ENCODE measurements around the gene MRPL33. TPM values are rescaled to one million over a fixed set of nuclear protein-coding genes. Genes with fewer than 3 reads are reported as not detected.
"Not testable (repeated sequence)": the region's sequence is repeated elsewhere in the genome, so short reads cannot be mapped to it uniquely, and the experiment has no call there.

MRPL33 gene
- total RNA-seq, 2 experiments from 2014 or later: 47.7 to 50.3 TPM

DNA sequence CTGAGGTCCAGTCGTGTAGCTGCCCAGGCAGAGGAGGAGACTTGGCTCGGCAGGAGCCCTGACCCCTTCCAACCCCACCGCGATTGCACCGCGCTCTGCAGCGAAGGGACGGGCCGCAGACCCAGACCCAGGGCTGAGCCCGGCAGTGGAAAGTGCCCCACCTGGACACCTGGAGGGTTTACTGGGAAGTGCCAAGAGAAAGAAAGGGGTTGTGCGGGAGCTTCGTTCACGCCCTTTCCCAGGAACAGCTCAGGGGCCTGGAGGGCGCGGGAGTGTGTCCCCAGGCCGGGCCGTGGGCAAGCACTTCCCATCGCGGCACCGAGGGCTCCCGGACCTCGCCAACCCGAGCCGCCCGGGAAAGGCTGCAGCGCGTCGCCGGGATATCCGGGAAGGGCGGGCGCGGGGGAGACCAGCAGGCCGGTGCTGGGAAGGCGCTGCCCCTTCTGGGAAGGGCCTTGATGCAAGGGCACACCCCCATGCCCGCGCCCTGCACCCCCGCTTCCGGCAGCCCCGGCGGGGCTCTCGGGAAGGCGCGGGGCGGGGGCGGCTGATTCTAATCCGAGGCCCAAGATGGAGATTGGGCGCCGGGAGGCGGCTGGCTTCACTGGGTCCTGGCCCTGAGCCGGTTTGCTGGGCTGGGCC lies 36.1 kb upstream of the MRPL33 start:
- ATAC-seq (ENCODE audit: low read depth): peak; percentile 79
- peaks cover 6% of the 10 kb centered on the region for H3K4me1 Mint-ChIP-seq
- no peaks in the 10 kb centered on the region for H3K36me3 Mint-ChIP-seq
- H3K9me3 Mint-ChIP-seq: peaks cover 1% of the 10 kb centered on the region
- peaks cover 2% of the 10 kb centered on the region for H3K27me3 Mint-ChIP-seq
- POLR2A ChIA-PET: no interaction called here
- peak; percentile 69 for DNase-seq
- H3K4me3 Mint-ChIP-seq: peak overlapping the region; percentile 74
- peak overlapping the region; percentile 54 for H3K27ac Mint-ChIP-seq

DNA sequence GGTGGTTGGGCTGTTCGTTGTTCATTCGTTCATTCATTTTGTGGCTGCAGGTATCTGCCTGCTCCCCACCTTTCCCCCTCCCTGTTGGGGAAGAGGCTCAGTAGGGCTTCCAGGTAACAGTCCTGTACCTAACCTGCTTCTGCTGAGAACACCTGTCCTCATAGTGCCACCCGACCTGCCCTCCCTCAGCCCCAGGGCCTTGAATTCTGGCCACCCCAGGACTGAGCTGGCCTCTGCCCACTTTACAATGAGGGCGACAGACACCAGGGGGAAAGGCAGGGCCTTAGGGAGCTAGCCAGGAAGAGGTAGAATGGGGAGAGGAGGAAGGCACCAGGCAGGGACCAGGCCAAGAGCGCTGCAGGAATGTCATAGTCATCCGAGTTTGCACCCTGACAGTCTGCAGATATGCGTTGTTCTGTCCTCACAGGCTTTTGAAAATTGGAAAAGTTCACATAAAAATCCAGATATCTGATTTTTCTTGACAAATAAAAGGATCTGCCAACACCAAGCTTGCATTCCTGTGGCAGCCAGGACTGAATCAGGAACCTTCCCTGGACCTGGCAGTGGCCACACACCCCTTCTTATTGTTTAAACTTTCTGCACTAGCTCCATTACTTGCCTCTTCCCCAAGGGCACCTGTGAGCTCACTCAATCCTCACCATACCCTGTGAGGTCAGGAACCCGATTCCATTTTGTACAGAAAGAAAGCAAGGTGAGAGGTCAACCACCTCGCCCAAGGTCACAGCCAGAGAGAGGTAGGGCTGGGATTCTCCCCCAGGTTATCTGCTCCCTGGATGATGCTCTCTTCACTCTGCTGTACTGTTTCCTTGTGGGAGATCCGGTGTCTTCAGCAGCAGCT lies 35.3 kb upstream of the MRPL33 start:
- H3K27ac Mint-ChIP-seq: peak overlapping the region; percentile 25
- H3K9me3 Mint-ChIP-seq: peaks cover 1% of the 10 kb centered on the region
- peaks cover 6% of the 10 kb centered on the region for H3K4me1 Mint-ChIP-seq
- DNase-seq (no peak), ATAC-seq (ENCODE audit: low read depth) (peak; percentile 43)
- no peaks in the 10 kb centered on the region for H3K36me3 Mint-ChIP-seq
- POLR2A ChIA-PET: interaction anchor here (0.6 to 0.7 kb wide), 2 partner anchors 346 to 656 kb away, joined by 3 read pairs; no protein-coding TSS in a partner anchor
- peaks cover 4% of the 10 kb centered on the region for H3K27me3 Mint-ChIP-seq
- H3K4me3 Mint-ChIP-seq: peak overlapping the region; percentile 47

DNA sequence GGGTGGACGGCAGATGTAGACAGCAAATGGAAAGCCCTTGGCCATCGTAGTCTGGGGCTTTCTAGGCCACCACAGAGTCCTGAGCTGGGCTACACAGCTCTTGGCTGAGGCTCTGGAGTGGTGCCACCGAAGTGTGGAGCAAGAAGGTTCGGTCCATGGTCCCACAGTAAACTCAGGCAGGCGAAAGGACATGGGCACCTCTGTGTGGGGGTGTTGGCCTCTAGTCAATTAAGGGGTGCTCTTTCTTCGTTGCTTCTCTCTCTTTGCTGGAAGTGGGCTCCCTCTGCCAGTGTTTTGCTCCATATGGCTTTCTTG lies 34.7 kb upstream of the MRPL33 start:
- ATAC-seq (ENCODE audit: low read depth) (no peak), DNase-seq (no peak)
- no peak overlapping the region for H3K27ac Mint-ChIP-seq
- POLR2A ChIA-PET: no interaction called here
- H3K9me3 Mint-ChIP-seq: peaks cover 1% of the 10 kb centered on the region
- no peak overlapping the region for H3K4me3 Mint-ChIP-seq
- H3K36me3 Mint-ChIP-seq: no peaks in the 10 kb centered on the region
- peaks cover 4% of the 10 kb centered on the region for H3K27me3 Mint-ChIP-seq
- H3K4me1 Mint-ChIP-seq: peaks cover 6% of the 10 kb centered on the region

DNA sequence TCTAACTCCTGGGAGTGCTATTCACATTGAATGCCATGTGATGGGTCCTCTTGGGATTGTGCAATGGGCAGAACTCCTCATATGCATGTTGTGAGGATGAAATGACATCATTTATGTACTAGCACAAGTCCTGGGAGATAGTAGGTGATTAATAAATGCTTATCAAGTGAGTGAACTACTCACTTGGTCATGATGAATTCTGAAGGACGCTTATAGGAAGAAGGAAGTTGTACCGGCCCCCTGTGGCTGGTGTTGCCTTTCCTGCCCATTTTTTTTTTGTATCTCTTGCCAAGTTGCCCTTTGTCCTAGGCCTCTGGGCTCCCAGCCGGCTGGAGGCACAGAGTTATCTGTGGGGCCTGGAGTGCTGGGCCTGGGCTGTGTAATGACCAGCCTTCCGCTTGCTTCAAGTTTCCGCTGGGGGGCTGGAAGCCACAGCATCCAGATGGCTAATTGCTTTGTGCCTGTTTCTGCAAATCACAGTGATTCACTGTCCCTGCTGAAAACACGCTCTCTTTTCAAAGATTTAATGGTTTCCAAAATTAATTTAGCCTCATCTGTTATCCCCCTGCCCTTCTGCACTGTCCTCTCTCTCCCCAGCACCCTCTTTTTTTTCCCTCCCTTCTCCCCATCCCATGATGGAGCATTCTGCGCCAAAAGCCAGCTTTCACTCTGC lies 33.7 kb upstream of the MRPL33 start:
- POLR2A ChIA-PET: no interaction called here
- Mint-ChIP-seq H3K4me3 (no peak overlapping the region), H3K36me3 (no peaks in the 10 kb centered on the region), H3K9me3 (peaks cover 1% of the 10 kb centered on the region), H3K27ac (no peak overlapping the region), H3K27me3 (peaks cover 4% of the 10 kb centered on the region), H3K4me1 (peaks cover 6% of the 10 kb centered on the region)
- no peak for ATAC-seq (ENCODE audit: low read depth)
- DNase-seq: no peak

GRCh38 chr2:27738349-27739057 lies 33.0 kb upstream of the MRPL33 start:
- peaks cover 6% of the 10 kb centered on the region for H3K4me1 Mint-ChIP-seq
- no peak overlapping the region for H3K27ac Mint-ChIP-seq
- DNase-seq: no peak
- POLR2A ChIA-PET: interaction anchor here (0.6 kb wide), 1 partner anchor 31 kb away, joined by 3 read pairs; no protein-coding TSS in a partner anchor
- peaks cover 4% of the 10 kb centered on the region for H3K27me3 Mint-ChIP-seq
- no peak overlapping the region for H3K4me3 Mint-ChIP-seq
- no peaks in the 10 kb centered on the region for H3K36me3 Mint-ChIP-seq
- H3K9me3 Mint-ChIP-seq: no peaks in the 10 kb centered on the region
- ATAC-seq (ENCODE audit: low read depth): no peak

DNA sequence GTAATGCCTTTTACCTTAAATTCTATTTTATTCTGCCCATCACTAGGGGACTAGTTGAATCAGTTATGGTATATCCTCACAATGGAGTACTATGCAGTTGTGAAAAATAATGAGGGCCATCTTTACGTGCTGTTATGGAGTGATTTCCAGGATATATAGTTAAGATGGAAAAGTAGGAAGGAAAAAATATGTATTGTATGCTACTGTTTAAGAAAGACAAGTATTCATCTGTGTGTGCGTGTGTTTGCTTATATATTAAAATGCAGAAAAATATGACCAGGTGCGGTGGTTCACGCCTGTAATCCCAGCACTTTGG lies 32.5 kb upstream of the MRPL33 start:
- Mint-ChIP-seq H3K36me3 (no peaks in the 10 kb centered on the region), H3K4me1 (peaks cover 6% of the 10 kb centered on the region), H3K27me3 (peaks cover 6% of the 10 kb centered on the region), H3K4me3 (no peak overlapping the region), H3K27ac (no peak overlapping the region), H3K9me3 (no peaks in the 10 kb centered on the region)
- ATAC-seq (ENCODE audit: low read depth) (no peak), DNase-seq (no peak)
- POLR2A ChIA-PET: interaction anchor here (0.6 kb wide), 1 partner anchor 30 kb away, joined by 3 read pairs; no protein-coding TSS in a partner anchor

DNA sequence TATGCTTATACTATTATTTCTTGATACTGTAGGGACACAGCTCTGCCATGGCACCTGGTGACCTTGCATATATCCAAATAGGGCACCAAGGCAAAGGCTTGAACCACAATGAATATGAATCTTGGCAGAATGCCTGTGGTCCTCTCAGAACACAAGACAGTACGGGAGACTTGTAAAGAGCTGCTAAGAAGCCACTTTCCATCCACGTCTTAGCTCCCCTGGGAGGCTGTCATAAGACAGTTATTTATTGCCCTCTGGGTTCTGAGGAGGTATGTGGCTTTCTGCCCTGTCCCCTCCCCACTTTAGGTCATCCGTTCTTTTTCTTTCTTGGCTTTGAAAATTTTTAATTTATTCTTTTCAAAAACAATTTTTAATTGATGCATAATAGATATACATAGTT lies 29.8 kb upstream of the MRPL33 start:
- no peak overlapping the region for H3K4me3 Mint-ChIP-seq
- H3K4me1 Mint-ChIP-seq: peaks cover 3% of the 10 kb centered on the region
- H3K9me3 Mint-ChIP-seq: no peaks in the 10 kb centered on the region
- ATAC-seq (ENCODE audit: low read depth): no peak
- DNase-seq: no peak
- POLR2A ChIA-PET: no interaction called here
- H3K36me3 Mint-ChIP-seq: no peaks in the 10 kb centered on the region
- H3K27me3 Mint-ChIP-seq: peaks cover 23% of the 10 kb centered on the region
- H3K27ac Mint-ChIP-seq: no peak overlapping the region

DNA sequence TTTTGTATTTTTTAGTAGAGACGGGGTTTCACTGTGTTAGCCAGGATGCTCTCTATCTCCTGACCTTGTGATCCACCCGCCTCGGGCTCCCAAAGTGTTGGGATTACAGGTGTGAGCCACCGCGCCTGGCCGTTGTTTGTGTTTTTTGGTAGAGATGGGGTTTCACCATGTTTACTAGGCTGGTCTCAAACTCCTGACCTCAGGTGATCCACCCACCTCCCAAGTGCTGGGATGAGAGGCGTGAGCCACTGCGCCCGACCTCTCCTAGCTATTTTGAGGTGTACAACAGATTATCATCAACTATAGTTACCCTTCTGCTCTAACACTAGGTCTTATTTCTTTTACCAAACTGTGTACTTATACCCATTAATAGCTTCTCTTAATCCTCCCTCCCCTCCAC lies 28.9 kb upstream of the MRPL33 start:
- peaks cover 23% of the 10 kb centered on the region for H3K27me3 Mint-ChIP-seq
- no peaks in the 10 kb centered on the region for H3K9me3 Mint-ChIP-seq
- no peaks in the 10 kb centered on the region for H3K36me3 Mint-ChIP-seq
- H3K4me3 Mint-ChIP-seq: no peak overlapping the region
- DNase-seq: no peak
- H3K27ac Mint-ChIP-seq: no peak overlapping the region
- POLR2A ChIA-PET: no interaction called here
- ATAC-seq (ENCODE audit: low read depth): no peak
- no peaks in the 10 kb centered on the region for H3K4me1 Mint-ChIP-seq

GRCh38 chr2:27745494-27745893 lies 26.0 kb upstream of the MRPL33 start:
- H3K27ac Mint-ChIP-seq; POLR2A ChIA-PET; H3K4me3 Mint-ChIP-seq; H3K36me3 Mint-ChIP-seq; ATAC-seq (ENCODE audit: low read depth); H3K4me1 Mint-ChIP-seq; DNase-seq: not testable (repeated sequence)
- H3K9me3 Mint-ChIP-seq: peaks cover 14% of the 10 kb centered on the region
- H3K27me3 Mint-ChIP-seq: peaks cover 32% of the 10 kb centered on the region

- peaks cover 14% of the 10 kb centered on the region for H3K9me3 Mint-ChIP-seq
- H3K27ac Mint-ChIP-seq: no peak overlapping the region
- DNase-seq (no peak), ATAC-seq (ENCODE audit: low read depth) (no peak)
- peaks cover 30% of the 10 kb centered on the region for H3K27me3 Mint-ChIP-seq
- H3K4me3 Mint-ChIP-seq: no peak overlapping the region
- no peaks in the 10 kb centered on the region for H3K4me1 Mint-ChIP-seq
- POLR2A ChIA-PET: no interaction called here
- peaks cover 3% of the 10 kb centered on the region for H3K36me3 Mint-ChIP-seq
These were observed 25.2 kb upstream of the MRPL33 start for GRCh38 chr2:27746325-27746724.

GRCh38 chr2:27747827-27748352 lies 23.6 kb upstream of the MRPL33 start:
- POLR2A ChIA-PET: no interaction called here
- no peaks in the 10 kb centered on the region for H3K4me1 Mint-ChIP-seq
- no peak for DNase-seq
- H3K4me3 Mint-ChIP-seq: no peak overlapping the region
- peaks cover 3% of the 10 kb centered on the region for H3K36me3 Mint-ChIP-seq
- no peak for ATAC-seq (ENCODE audit: low read depth)
- no peak overlapping the region for H3K27ac Mint-ChIP-seq
- H3K27me3 Mint-ChIP-seq: peaks cover 30% of the 10 kb centered on the region
- peaks cover 14% of the 10 kb centered on the region for H3K9me3 Mint-ChIP-seq

- not testable (repeated sequence) for DNase-seq, H3K4me3 Mint-ChIP-seq
- peaks cover 28% of the 10 kb centered on the region for H3K27me3 Mint-ChIP-seq
These were observed 22.5 kb upstream of the MRPL33 start for GRCh38 chr2:27748803-27749554.

More at GRCh38 chr2:27748803-27749554, 22.5 kb upstream of the MRPL33 start:
- H3K4me1 Mint-ChIP-seq; H3K36me3 Mint-ChIP-seq; H3K27ac Mint-ChIP-seq; ATAC-seq (ENCODE audit: low read depth); POLR2A ChIA-PET: not testable (repeated sequence)
- H3K9me3 Mint-ChIP-seq: peaks cover 14% of the 10 kb centered on the region
